ENCODE measurements around the gene CHCHD4.
"Not testable (repeated sequence)": the region's sequence is repeated elsewhere in the genome, so short reads cannot be mapped to it uniquely, and the experiment has no call there.

The CHCHD4 gene

DNA sequence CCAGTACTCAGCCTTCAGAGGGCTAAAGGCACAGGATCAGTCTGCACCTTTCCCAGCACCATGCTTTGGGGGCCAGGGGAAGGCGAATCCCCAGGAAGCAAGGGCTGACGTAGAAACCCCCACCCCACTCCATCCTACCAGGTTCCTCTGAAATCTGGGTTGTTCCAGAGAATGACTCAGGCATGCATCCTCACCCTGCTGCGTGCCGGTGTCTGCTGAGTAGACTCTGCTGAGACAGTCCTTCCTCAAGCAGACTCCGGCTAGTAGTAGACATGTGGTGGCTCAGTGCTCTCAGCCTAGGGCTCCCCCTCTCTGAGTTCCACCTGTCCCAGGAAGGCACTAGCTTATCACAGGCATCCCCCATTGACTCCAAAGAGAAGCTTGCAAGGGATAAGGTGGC is 9.2 kb upstream of the CHCHD4 start:
- DNase-seq: no peak

DNA sequence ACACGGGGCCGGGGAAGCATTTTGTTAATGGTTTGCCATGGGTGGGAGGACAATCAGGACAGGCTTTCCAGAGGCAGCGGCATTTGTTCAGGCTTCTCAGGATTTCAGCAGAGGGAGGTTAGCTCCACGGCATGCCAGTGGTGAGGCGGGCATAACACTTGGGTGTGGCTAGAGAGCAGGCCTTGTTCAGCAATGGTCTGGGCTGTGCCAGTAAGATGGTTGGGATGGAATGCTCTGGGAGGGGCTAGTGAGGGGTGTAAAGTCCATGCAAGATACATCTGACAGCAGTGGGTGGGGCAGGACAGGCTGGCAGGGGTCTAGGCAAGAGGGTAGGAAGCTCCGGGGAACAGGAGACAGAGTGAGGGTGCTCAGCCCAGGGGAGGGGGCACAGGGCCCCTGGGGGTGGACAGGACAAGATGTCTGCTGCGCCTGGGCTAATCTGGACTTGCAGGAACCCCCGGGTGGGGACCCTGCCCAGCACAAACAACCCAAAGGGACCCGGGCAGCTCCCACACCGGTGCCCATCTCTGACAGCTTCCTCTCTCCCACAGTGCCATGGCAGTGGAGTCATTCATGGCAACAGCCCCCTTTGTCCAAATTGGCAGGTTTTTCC is 8.6 kb upstream of the CHCHD4 start:
- no peak for DNase-seq

DNA sequence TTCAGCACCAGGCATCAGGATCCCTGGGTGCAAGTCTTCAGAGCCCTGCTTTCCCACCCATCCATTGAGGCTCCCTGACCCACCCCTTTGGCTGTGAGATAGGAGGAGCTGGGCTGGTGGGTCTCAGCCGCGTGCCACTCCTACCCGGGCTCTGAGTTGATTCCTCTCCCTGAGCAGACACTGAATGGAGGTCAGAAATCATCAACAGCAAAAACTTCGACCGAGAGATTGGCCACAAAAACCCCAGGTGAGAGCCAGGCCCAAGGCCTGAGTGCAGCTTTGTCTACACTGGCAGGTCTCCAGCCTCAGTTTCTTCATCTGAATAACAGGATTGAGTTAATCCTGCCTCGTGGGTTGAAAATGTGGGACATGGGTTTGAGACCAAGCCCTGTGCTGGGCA is 8.0 kb upstream of the CHCHD4 start:
- DNase-seq: no peak

DNA sequence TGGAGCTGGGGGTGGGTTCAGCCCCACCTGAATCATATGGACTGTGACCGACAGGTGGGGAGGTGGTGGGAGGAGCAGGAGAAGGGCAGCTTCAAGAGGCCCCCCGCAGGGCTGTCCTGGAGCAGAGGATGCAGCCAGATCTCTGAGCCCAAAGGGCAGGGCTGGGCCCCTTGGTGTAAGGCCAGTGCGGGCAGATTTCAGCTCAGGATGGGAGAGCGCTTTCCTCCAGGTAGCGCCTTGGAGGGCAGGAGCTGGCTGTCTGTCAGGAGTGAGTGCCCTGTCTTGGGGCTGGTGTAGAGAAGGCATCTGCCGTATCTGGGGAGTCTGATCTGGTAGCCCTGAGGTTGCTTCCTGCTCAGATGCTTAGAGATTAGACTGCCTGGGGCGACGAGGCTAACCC is 7.5 kb upstream of the CHCHD4 start:
- no peak for DNase-seq

DNA sequence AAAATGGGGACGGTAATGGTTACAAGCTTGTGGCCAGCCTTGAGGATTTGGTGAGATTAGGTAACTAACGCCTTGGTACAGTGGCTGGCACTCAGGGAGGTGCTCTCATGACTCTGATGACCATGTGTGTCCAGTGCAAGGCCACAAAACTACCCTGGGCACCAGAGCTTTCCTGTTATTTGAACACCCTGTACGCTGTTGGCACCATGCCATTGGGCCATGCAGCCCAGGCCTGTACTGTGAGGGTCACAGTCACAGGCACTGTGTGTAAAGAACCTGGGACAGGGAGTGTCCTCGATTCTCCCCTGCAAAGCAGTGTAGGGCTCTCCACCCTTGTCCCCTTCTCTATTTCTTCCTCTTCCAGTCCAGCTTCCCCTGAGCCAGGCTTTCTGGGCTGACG is 6.5 kb upstream of the CHCHD4 start:
- DNase-seq: no peak

DNA sequence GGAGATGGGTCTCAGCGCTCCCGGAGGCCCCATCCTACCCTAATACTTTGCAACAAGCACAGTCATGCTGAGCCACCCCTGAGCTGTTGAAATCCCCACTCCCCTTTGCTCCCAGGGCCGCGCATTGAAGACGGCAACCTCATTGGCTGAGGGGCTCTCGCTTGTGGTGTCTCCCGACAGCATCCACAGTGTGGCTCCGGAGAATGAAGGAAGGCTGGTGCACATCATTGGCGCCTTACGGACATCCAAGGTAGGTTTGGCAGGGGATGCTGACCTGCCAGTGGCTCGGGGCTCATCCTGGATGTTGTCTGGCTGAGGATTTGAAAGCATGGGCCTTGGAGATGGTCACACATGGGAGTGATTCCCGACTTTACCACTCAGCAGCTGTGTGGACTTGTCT is 6.0 kb upstream of the CHCHD4 start:
- DNase-seq: no peak

DNA sequence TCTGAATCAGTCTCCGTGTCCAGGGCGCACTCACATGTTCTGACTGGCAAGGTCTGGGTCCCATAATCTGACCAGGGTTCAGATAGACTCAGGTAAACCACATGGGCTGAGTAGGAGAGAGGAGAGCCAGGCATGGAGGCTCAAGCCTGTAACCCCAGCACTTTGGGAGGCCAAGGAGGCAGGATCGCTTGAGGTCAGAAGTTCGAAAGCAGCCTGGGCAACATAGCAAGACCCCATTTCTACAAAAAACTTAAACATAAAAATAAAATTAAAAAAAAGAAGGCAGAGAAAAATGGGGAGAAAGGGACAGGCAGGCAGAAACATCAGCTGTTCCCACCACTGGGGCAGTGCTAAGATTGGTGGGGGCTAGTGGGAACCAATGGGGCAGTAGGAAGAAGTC is 5.6 kb upstream of the CHCHD4 start:
- DNase-seq: no peak

DNA sequence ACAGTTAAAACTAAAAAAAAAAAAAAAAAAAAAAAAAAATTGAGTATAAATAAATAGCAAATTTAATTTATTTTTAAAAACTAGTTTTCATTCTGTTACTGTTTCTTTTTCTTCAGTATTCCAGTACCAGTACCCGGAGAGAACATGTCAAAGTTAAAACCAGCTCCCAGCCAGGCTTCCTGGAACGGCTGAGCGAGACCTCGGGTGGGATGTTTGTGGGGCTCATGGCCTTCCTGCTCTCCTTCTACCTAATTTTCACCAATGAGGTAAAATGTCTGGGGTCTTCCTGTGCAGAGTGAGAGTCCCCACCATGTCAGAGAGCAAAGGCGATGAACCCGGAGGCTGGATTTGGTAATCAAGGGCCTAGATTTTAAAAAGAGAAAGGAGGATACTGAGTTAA is 4.6 kb upstream of the CHCHD4 start:
- DNase-seq: no peak

DNA sequence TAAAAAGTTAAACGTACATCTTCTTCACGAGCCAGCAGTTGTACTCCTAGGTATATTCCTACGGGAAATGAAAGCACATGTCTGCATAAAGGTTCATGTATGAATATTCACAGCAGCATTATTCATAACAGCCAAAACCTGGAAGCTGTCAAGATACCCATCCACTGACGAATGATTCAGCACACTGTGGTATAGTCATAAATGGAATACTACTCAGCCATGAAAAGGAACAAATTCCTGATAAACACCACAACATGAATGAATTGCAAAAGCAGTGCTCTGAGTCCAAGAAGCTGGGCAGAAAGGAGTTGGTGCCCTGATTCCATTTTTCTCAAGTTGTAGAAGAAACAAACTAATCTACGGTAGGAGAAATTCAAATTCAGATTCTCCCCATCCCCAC is 4.1 kb upstream of the CHCHD4 start:
- no peak for DNase-seq

DNA sequence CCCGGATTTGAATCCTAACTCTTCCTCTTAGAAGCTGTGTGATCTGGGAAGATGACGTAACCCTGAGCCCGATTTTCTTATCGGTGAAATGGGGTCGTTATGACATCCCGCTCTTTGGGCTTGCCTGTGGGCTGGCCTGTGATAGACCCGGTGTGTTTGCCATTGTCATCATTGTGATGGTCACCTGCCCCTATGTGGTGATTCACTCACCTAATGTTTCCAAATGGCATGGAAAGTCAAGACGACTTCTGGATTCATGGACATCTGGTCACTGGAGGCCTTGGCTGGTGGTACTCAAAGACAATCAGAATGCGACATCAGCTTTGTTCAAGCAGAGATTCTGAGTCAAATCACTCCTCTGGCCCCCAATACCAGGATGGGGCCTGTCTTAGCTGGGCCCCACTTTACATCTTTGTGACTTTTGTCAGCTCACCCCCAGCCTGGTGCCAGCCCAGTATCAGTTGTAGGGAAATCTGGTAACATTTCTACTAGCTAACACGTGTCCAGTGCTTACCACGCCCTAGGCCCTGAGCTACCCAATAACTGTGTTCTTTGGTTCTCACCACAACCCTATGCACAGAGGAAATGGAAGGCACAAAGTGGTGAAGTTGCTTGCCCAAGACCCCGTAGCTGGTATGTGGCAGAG is 3.0 kb upstream of the CHCHD4 start:
- no peak for DNase-seq

DNA sequence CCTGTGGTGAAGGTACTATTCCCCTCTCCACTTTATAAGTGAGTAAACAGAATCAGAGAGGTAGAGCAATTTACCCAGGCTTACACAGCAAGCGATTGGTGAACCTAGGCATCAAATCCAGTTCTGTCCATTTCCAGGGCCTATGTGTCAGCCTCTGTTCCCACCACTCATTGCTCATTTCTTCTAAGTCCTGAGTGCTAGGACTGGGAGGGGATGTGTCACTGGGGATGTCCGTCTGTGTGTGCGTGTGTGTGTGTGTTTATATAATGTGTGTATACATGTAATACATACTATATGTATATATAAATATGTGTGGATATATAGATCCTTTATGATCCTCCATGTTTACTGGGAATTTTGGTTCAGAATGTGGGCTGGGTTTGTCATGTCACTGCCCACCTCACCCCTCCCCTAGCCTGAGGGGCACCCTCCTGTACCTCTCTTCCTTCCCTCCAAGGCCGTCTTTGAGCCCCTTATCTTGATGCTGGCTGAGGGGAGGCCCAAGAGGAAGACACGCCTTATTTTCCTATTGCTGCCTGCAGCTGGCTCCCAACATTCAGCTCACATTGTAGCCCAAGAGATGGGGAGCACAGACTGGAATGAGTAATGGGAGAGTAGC is 2.3 kb upstream of the CHCHD4 start:
- no peak for DNase-seq

DNA sequence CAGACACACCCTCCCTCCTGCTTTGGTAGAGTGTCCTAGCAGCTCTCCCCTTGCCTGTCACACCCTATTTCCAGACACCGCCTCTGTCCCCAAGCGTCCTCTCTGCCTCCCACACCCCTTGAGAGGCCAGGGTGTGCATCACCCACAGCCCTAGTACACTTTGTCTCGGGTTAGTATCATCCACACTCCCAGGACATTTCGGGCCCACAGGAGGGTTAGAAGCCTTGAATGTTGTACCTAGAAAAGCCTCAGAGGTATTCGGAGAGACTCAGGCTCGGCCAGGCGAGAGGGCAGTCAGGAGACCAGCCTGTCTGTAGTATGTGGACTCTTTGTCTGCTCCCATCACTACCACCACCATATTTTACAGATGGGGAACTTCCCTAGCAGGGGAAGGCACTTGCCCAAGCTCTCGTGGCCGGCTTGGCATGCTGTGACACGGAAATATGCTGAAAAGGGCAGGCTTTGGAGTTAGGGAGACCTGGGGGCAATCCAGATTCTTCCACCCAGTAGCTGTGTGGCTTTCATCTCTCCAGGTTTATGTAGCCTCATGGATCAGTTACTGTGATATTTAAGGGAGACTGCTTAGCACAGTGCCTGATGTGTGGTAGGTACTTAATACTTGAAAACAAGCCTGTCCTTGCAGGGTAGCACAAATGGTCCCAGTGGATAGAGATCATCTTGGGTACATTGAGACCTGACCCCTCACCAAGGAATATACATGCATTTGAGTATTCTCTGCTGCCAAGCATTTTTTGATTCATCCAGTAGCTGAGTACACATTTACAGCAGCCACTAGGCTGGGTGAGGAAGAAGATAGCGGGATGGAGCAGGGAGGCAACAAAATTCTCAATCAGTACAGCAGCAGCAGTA is 1.6 kb upstream of the CHCHD4 start:
- no peak for DNase-seq

DNA sequence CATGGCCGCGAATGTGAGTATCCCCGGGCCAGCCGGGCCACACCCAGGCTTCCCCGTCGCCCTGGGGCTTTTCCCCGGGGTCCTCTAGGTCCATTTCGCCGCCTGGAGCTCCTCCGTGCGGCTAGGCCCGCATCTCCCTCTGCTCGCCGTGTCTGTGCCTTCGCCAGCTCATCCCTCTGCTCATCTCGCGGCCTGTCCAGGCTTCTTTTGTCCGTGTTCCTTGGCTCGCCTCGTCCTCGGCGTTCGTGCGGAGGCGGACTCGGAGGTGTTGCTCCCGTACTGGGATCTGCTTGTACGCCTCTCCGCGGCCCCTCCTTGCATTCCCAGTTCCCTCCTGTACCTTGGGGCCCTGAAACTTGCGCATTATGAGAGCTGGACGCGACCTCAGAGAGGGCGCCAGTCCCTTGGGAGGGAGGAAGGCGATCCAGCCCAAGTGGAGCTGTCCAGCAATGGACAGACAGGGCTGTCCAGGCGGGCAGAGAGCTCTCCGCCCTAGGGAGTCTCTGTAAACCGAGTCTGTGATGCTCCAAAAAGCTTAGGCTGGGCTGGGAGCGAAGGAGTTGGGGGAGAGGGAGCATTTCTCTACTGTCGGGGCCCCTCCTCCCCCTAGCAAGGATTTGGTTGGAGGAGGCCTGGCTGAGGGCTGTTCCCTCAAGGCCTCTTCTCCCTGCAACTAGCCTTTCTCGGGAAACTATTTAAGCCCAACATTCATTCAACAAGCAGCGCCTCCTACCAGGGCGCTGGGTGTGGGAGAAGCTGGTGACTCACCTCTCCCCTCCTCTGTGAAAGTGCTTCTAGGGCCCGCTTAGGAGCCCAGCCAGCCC is 735 bp upstream of the CHCHD4 start:
- peak; percentile 10 for DNase-seq

DNA sequence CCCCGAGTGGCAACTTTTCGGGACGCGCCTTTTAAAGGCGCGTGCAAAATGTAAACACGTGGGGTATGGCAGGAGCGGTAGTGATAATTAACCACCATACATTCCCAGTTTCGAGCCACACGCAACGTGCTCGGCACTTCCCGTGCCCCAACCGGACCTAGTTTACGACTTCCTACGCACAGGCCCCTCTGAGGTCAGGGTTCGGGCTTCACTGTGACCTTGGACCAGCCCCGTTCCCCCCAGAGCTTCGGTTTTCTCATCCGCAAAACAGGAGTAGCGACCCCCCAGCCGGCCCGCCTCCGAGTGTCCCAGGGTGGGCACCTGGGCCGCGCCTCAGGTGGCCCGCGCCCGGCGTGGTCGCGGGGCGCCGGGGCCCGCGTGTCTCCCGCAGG is 451 bp downstream of the CHCHD4 start:
- DNase-seq: peak; percentile 31

DNA sequence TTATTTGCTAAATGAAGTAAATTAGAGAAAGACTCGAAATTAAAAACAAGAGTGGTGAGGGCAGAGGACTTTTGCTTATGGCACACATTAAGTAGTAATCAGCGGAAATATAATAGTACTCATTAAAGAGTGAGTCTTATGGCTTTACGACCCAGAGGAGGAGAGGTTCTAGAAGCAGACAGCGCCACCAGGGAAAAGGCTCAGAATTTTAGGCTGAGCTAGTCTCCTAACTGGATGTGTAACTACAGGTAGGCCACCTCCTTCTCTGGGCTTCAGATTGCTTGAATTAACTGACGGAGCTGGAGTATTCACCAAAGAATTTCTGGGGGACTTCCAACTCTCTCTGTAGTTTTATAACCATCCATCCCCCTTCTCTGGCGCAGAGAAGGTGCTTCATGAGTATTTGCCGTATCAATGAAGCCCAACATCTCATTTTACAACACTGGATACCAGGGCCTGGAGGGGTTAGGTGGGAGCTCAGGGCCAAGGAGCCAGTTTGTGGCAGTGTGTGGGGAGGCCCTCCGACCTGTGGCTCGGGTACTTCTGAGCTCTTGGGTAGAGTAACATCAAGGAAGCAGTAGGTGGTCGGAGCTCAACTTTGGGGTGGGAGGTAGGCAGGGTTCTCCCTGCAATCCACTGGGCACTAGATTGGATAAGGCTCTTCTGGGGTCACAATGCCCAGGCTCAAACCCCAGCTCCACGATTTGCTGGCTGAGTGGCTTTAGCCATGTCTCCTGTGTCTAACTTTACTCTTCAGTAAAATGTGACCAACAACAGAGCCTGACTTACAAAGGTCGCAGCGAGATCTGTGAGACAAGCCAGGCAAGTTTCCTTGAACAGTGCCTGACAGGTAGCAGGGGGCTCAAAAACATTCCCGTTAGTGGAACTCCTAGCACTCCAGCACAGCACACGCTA is 1.1 kb downstream of the CHCHD4 start:
- no peak for DNase-seq

DNA sequence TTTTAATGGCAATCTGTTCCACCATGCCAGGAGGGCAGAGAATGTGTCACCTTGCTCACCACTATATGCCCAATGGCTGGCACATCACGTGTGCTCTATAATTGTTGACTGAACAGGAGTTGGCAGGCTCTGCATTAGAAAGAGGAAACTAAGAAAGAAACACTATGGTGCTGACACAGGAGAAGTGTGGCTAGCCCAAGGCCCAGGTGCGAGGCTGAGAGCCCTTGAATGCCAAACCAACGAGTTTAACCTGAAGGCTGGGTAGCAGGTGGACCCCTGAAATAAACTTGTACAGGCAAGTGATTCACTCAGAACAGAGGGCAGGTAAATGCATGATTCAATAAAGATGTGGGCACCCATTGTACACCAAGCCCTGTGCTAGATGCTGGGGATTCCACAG is 2.4 kb downstream of the CHCHD4 start:
- DNase-seq: no peak

DNA sequence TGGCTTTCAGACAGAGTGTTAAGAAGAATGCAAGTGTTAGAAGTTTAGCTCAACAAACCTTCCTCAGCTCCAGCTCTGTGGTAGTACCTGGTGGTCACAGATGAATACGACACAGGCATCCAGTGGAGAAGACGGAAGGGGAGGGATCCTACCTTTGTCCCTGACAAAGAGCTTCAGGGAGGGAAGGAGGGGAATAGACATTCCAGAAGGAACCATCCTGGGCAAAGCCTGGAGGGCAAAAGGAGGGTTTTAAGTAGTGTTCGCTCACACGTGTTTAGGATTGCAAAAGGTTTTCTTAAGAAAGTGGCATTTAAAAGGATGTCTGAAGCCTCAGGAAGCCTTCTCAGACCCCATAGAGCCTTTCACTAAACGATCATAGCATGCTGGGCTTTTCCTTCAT is 2.8 kb downstream of the CHCHD4 start:
- DNase-seq: no peak

DNA sequence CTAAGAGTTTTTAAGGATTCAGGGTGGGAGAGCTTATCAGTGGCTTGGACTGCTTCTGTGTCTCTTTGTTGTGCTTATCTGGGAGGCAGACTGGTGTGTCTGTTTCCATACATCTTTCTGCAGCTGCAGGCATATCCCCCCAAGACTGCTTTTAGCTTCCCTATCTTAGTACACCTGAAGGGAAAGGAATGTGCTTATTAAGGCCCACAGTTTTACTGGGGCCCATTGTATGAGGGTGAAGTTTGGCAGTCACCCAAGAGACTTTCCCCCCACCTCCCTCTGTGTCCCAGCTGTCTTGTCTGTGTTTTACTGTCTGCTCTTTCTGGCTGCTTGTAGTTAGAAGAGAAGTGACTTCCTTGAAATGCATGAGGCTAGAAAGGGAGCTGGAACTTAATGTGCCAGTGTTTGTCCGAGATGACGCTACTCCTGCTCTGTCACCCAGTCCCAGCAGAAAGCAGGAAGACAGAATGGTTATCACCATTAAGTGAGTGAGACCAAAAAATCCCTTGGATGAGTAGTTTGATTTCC is 3.7 kb downstream of the CHCHD4 start:
- DNase-seq: not testable (repeated sequence)

DNA sequence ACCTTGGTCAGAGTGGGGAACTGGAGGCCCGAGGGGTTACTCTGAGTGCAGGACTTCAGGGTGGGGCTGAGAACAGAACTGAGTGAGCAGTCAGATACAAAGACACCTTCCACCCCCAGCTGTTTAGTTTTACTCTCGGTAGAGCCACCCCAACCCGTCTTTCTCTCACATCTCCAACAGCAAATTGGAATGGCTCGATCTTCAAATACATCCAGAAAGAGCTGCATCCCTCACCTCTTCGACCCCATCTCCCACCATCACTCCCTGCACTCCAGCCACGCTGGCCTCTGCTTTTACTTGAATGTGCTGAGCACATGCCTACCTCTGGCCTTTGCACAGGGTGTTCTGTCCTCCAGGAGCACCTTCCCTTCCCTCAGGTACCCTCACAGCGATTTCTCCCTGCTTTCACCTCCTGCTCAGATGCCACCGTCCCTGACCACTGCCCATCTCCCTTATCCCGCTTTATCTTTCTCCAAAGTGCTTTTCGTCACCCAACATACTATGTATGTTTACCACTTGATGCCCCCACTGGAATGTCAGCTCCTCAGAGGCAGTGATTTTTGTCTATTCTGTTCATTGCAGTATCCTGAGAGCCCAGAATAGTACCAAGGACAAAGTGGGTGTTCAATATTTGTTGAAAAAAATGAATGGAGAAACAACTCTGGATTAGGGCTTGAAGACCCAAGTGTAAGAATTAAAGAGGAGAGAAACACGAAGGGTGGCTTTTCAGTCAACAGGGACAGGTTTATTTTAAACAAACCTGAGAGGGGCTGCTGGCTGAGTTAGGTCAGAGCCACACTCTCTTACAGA is 4.4 kb downstream of the CHCHD4 start:
- DNase-seq: no peak

DNA sequence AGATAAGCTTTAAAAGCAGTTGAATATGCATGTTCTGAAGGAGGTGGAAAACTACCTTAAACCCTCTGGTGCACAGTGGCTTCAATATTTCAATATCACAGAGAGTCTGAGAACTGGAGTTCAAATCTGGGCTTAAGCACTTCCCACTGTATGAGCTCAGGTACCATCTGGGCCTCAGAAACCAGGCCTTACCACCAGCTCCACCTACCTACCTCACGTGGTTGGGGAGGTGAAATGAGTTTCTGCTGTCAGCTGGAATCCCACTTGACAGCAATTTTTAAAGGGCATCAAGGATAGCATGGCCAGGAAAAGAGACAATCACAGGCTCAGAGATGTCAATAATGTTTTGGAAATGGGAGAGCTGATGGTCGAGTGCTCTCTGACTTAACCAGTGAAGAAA is 5.0 kb downstream of the CHCHD4 start:
- DNase-seq: no peak
